ENCODE measurements around the gene GMDS.

GMDS gene

GRCh38 chr6:1797801-1798200, 447.6 kb downstream of the GMDS start:
- Histone ChIP-seq H3K9ac (ENCODE audit: low read length) (peak overlapping the region; percentile 59; the same call in 1 of the 2 replicates), H3K36me3 (replicated peaks; ENCODE audit: low read depth, low read length) (no peaks in the 10 kb centered on the region), H3K27ac (ENCODE audit: low read length) (peak overlapping the region; percentile 90), H3K79me2 (ENCODE audit: low read length) (no peaks in the 10 kb centered on the region), H2AFZ (ENCODE audit: low read depth, low read length) (no peak overlapping the region), H3K27me3 (ENCODE audit: low read depth, low read length) (no peaks in the 10 kb centered on the region), H3K4me3 (ENCODE audit: low read length) (peak overlapping the region; percentile 13; the same call in 1 of the 2 replicates), H3K9me3 (ENCODE audit: insufficient read depth, low read length) (no peaks in the 10 kb centered on the region), H4K20me1 (ENCODE audit: insufficient read depth, low read length) (no peaks in the 10 kb centered on the region), H3K4me1 (ENCODE audit: low read length) (peaks cover 79% of the 10 kb centered on the region), H3K4me2 (ENCODE audit: low read length) (peak overlapping the region; percentile 73)
- no peak for TF ChIP-seq EZH2phosphoT487 (IDR thresholded peaks at IDR 0.05; ENCODE audit: low read depth)

- 0 out of 2 replicates have a peak overlapping the region, but pooled peaks have one; percentile 27 for H2AFZ ChIP-seq (ENCODE audit: low read depth, low read length)
- H3K36me3 ChIP-seq (replicated peaks; ENCODE audit: low read depth, low read length): no peaks in the 10 kb centered on the region
- H3K4me2 ChIP-seq (ENCODE audit: low read length): peak overlapping the region; percentile 73
- peak overlapping the region; percentile 29; the same call in 1 of the 2 replicates for H3K4me3 ChIP-seq (ENCODE audit: low read length)
- H4K20me1 ChIP-seq (ENCODE audit: insufficient read depth, low read length): no peaks in the 10 kb centered on the region
- H3K4me1 ChIP-seq (ENCODE audit: low read length): peaks cover 88% of the 10 kb centered on the region
- peak overlapping the region; percentile 90 for H3K27ac ChIP-seq (ENCODE audit: low read length)
- H3K9ac ChIP-seq (ENCODE audit: low read length): peak overlapping the region; percentile 59; the same call in 1 of the 2 replicates
- no peaks in the 10 kb centered on the region for H3K27me3 ChIP-seq (ENCODE audit: low read depth, low read length)
- no peaks in the 10 kb centered on the region for H3K9me3 ChIP-seq (ENCODE audit: insufficient read depth, low read length)
- H3K79me2 ChIP-seq (ENCODE audit: low read length): no peaks in the 10 kb centered on the region
- TF ChIP-seq EZH2phosphoT487 (IDR thresholded peaks at IDR 0.05; ENCODE audit: low read depth) (no peak), CTCF (IDR thresholded peaks at IDR 0.05; ENCODE audit: low read depth, low read length) (no peak)
These were observed 448.5 kb downstream of the GMDS start for GRCh38 chr6:1796706-1797529.

GRCh38 chr6:1795910-1796309, 449.5 kb downstream of the GMDS start:
- Histone ChIP-seq H4K20me1 (ENCODE audit: insufficient read depth, low read length) (no peaks in the 10 kb centered on the region), H3K9ac (ENCODE audit: low read length) (peak overlapping the region; percentile 58; the same call in 1 of the 2 replicates), H2AFZ (ENCODE audit: low read depth, low read length) (no peak overlapping the region), H3K4me2 (ENCODE audit: low read length) (peak overlapping the region; percentile 73), H3K4me3 (ENCODE audit: low read length) (no peak overlapping the region), H3K79me2 (ENCODE audit: low read length) (no peaks in the 10 kb centered on the region), H3K36me3 (replicated peaks; ENCODE audit: low read depth, low read length) (no peaks in the 10 kb centered on the region), H3K4me1 (ENCODE audit: low read length) (peaks cover 84% of the 10 kb centered on the region), H3K9me3 (ENCODE audit: insufficient read depth, low read length) (no peaks in the 10 kb centered on the region), H3K27me3 (ENCODE audit: low read depth, low read length) (no peaks in the 10 kb centered on the region), H3K27ac (ENCODE audit: low read length) (peak overlapping the region; percentile 90)
- TF ChIP-seq CTCF (IDR thresholded peaks at IDR 0.05; ENCODE audit: low read depth, low read length): no peak
- TF ChIP-seq EZH2phosphoT487 (IDR thresholded peaks at IDR 0.05; ENCODE audit: low read depth): no peak

GRCh38 chr6:1792989-1793388, 452.4 kb downstream of the GMDS start:
- no peaks in the 10 kb centered on the region for H3K9me3 ChIP-seq (ENCODE audit: insufficient read depth, low read length)
- no peak for TF ChIP-seq EZH2phosphoT487 (IDR thresholded peaks at IDR 0.05; ENCODE audit: low read depth)
- peak; percentile 51 for TF ChIP-seq CTCF (IDR thresholded peaks at IDR 0.05; ENCODE audit: low read depth, low read length)
- H3K4me1 ChIP-seq (ENCODE audit: low read length): peaks cover 58% of the 10 kb centered on the region
- no peaks in the 10 kb centered on the region for H4K20me1 ChIP-seq (ENCODE audit: insufficient read depth, low read length)
- no peak overlapping the region; the same call in 1 of the 2 replicates for H2AFZ ChIP-seq (ENCODE audit: low read depth, low read length)
- H3K4me3 ChIP-seq (ENCODE audit: low read length): no peak overlapping the region
- H3K27ac ChIP-seq (ENCODE audit: low read length): no peak overlapping the region
- no peaks in the 10 kb centered on the region for H3K36me3 ChIP-seq (replicated peaks; ENCODE audit: low read depth, low read length)
- H3K27me3 ChIP-seq (ENCODE audit: low read depth, low read length): no peaks in the 10 kb centered on the region
- no peak overlapping the region for H3K4me2 ChIP-seq (ENCODE audit: low read length)
- H3K9ac ChIP-seq (ENCODE audit: low read length): no peak overlapping the region
- H3K79me2 ChIP-seq (ENCODE audit: low read length): no peaks in the 10 kb centered on the region

Data from OCI-LY3 (cell line).